Ishikawa (cell line): ENCODE measurements around the gene THRB.

Source experiments
- CEBPB ChIP-seq: IDR thresholded peaks from 2 replicates; pipeline ENCODE4 v1.6.1; 2012
- CREB1 ChIP-seq: IDR thresholded peaks from 2 replicates; pipeline ENCODE4 v1.6.1; 2012; ENCODE audit warnings: low read depth
- EGR1 ChIP-seq: IDR thresholded peaks from 2 replicates; pipeline ENCODE4 v1.6.1; 2012
- EP300 ChIP-seq: IDR thresholded peaks from 2 replicates; pipeline ENCODE4 v1.6.1; 2012; ENCODE audit warnings: borderline replicate concordance
- FOXM1 ChIP-seq: IDR thresholded peaks from 2 replicates; pipeline ENCODE4 v1.6.1; 2012; ENCODE audit warnings: low read depth, borderline replicate concordance
- NFIC ChIP-seq: IDR thresholded peaks from 2 replicates; pipeline ENCODE4 v1.6.1; 2012
- RAD21 ChIP-seq: IDR thresholded peaks from 2 replicates; pipeline ENCODE4 v1.6.1; 2012; ENCODE audit warnings: low read depth
- TAF1 ChIP-seq: IDR thresholded peaks from 2 replicates; pipeline ENCODE4 v1.6.1; 2012; ENCODE audit warnings: low read depth, mild to moderate bottlenecking
- TCF12 ChIP-seq: IDR thresholded peaks from 2 replicates; pipeline ENCODE4 v1.6.1; 2012; ENCODE audit warnings: low read depth
- TEAD4 ChIP-seq: IDR thresholded peaks from 2 replicates; pipeline ENCODE4 v1.6.1; 2012
- YY1 ChIP-seq: IDR thresholded peaks from 2 replicates; pipeline ENCODE4 v1.6.1; 2012; ENCODE audit warnings: low read depth
- ZBTB7A ChIP-seq: IDR thresholded peaks from 2 replicates; pipeline ENCODE4 v1.6.1; 2012; ENCODE audit warnings: low read depth
- TF ChIP-seq, protein P1 (sequence below): IDR thresholded peaks from 2 replicates; pipeline ENCODE4 v1.6.1; 2012
- TF ChIP-seq, protein P2 (sequence below): IDR thresholded peaks from 2 replicates; pipeline ENCODE4 v1.6.1; 2012
- TF ChIP-seq, protein P3 (sequence below): IDR thresholded peaks from 2 replicates; pipeline ENCODE4 v1.6.1; 2012; ENCODE audit warnings: low read depth, mild to moderate bottlenecking

The THRB gene

DNA sequence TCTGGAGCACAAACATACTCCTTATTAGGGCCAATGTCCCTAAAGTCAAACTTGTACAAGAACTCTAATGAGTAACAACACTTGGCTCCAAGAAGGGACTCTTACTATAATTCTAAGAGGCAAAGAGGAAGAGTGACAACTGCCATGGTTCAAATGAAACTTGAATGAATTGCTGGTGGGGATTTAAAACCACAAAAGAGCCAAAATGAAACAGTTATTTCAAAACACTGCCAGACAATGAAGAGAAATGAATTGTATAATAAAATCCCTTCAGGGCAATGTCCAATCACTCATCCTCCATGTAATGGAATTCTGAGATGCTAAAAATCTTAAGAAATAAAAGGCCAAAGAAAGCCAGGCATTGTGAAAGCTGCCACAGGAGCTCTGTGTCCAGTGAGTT lies 14.2 kb downstream of the THRB start:
- no peak for TF ChIP-seq TCF12
- no peak for TF ChIP-seq TEAD4
- no peak for TF ChIP-seq NFIC
- TF ChIP-seq, protein P1, sequence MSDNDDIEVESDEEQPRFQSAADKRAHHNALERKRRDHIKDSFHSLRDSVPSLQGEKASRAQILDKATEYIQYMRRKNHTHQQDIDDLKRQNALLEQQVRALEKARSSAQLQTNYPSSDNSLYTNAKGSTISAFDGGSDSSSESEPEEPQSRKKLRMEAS: no peak
- TF ChIP-seq, protein P2, sequence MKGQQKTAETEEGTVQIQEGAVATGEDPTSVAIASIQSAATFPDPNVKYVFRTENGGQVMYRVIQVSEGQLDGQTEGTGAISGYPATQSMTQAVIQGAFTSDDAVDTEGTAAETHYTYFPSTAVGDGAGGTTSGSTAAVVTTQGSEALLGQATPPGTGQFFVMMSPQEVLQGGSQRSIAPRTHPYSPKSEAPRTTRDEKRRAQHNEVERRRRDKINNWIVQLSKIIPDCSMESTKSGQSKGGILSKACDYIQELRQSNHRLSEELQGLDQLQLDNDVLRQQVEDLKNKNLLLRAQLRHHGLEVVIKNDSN: no peak
- TF ChIP-seq TAF1: no peak
- no peak for TF ChIP-seq EGR1
- TF ChIP-seq FOXM1: no peak
- TF ChIP-seq CREB1: no peak
- no peak for TF ChIP-seq ZBTB7A
- TF ChIP-seq, protein P3, sequence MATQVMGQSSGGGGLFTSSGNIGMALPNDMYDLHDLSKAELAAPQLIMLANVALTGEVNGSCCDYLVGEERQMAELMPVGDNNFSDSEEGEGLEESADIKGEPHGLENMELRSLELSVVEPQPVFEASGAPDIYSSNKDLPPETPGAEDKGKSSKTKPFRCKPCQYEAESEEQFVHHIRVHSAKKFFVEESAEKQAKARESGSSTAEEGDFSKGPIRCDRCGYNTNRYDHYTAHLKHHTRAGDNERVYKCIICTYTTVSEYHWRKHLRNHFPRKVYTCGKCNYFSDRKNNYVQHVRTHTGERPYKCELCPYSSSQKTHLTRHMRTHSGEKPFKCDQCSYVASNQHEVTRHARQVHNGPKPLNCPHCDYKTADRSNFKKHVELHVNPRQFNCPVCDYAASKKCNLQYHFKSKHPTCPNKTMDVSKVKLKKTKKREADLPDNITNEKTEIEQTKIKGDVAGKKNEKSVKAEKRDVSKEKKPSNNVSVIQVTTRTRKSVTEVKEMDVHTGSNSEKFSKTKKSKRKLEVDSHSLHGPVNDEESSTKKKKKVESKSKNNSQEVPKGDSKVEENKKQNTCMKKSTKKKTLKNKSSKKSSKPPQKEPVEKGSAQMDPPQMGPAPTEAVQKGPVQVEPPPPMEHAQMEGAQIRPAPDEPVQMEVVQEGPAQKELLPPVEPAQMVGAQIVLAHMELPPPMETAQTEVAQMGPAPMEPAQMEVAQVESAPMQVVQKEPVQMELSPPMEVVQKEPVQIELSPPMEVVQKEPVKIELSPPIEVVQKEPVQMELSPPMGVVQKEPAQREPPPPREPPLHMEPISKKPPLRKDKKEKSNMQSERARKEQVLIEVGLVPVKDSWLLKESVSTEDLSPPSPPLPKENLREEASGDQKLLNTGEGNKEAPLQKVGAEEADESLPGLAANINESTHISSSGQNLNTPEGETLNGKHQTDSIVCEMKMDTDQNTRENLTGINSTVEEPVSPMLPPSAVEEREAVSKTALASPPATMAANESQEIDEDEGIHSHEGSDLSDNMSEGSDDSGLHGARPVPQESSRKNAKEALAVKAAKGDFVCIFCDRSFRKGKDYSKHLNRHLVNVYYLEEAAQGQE: no peak
- TF ChIP-seq RAD21: no peak
- no peak for TF ChIP-seq EP300
- TF ChIP-seq CEBPB: no peak
- TF ChIP-seq YY1: no peak

DNA sequence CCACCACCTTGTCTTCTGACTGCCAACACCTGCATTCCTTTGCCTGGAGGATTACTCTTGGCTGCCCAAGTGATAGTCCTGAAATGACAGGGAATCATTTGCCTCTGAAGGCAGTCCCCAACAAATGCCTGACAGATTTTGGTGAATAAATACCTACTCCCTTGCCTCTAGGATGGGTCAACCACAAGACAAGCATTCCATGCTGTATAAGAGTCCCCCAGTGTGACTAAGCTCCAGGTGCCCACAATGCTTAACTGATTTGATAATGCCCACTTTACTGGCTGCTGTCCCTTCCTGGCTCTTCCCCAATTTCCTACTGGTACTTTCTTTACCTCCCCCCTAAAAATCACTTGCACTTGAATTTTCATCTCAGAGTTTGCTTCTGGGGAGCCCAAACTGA lies 14.8 kb downstream of the THRB start:
- no peak for TF ChIP-seq TAF1

DNA sequence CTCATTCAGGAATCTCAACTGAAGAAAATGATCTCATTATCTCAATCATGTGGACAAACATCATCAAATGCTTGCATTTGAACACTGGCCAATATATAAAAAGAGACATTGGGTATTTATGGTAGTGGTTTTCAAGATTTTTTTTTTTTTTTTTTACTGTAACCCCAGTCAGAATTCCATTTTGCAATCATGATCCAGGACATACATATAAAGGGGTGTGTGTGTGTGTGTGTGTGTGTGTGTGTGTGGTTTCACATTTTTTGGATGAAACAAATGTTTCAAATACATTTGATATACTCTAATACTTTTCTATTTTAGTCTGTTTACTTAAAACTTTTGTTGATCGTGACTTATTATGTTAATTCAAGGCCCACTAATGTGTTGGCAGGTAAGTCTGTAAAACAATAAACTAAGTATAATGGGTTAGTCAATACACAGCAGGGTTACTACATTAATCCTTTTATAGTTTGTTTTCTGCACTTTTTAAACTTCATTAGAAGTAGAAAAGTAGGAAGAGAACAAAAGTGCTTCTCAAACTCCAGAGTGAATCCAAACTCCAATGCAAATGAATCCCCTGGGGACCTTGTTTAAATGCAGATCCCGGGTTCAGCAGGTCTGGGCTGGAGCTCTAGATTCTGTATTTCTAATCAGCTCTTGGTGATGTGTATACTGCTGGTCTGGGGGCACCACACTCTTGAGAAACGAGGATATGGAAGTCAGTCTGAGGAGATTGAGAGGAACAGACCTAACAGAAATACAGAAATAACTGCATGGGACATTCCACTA lies 17.6 kb downstream of the THRB start:
- TF ChIP-seq CEBPB (no peak), CREB1 (no peak), TAF1 (no peak), EP300 (no peak), FOXM1 (no peak)
- TF ChIP-seq, protein P2: no peak

DNA sequence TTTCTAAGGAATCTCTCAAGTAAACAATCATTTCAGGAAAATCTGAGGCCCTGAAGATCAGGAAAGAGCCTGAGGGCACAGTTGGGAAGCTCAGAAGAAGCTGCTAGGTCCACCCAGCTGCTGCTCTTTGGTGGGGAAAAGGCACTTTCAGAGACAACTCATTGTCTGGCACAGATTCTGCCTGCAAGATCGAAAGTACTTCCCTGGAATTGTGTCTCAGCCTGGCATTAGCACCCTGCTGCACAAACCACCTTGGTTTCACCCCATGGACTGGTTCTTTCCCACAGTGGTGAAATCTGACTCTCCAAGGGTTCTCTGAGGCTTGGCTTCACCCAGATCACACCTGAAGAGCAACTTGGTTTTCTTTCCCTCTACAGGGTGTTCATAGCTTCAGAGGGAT lies 18.7 kb downstream of the THRB start:
- TF ChIP-seq TAF1 (no peak), EP300 (no peak; the same call in 1 of the 2 replicates), FOXM1 (no peak), NFIC (no peak), YY1 (no peak), RAD21 (no peak)
- TF ChIP-seq, protein P3: no peak
- TF ChIP-seq, protein P2: no peak; the same call in 1 of the 2 replicates

DNA sequence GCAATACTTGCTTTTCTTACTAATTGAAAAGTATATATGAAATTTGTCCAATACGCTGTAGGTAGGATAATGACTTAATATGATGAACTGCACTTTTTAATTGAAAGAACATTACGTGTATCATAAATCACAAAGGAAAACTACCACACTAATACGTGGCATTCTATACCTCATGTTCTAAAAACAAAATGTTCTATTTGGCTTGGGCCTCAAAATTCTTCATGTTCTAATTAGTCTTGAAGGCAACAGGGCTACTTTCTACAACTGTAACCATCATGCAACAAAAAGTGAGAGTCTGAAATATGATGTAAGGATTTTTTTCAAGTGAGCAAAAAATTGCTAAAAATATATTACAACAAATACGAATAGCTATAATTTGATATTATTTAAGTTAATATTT lies 19.8 kb downstream of the THRB start:
- TF ChIP-seq EGR1 (no peak), TCF12 (no peak), EP300 (no peak), YY1 (no peak), ZBTB7A (no peak), RAD21 (no peak), CREB1 (no peak), CEBPB (no peak), TEAD4 (no peak), FOXM1 (no peak)
- TF ChIP-seq, protein P1: no peak

DNA sequence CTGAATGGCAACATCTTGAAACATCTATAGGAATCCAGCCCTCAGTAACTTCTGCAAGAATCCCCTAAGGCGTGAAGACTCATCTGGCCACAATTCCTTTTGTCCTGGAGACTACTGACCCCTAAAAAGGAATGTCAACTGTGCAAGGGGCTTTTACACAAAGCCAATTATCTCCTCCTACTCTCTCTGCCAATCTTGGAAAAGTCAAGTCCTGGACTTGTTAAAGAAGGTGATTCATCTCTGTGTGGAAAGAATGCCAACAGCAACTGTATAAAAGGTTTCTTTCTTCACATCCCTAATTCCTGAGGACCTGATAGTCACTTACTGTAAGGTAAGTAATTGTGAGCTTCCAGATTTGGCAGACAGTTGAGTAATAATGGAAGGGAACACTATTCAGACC lies 22.3 kb downstream of the THRB start:
- no peak for TF ChIP-seq NFIC
- TF ChIP-seq FOXM1: no peak
- TF ChIP-seq, protein P1: no peak
- TF ChIP-seq RAD21: no peak
- no peak for TF ChIP-seq TEAD4
- TF ChIP-seq ZBTB7A: no peak
- TF ChIP-seq EGR1: no peak
- TF ChIP-seq, protein P2: no peak
- TF ChIP-seq CEBPB: no peak
- no peak for TF ChIP-seq CREB1
- no peak for TF ChIP-seq YY1
